IPS-NIHi7 (cell line): ENCODE measurements around the gene ECHDC3.
"Not testable (repeated sequence)": the region's sequence is repeated elsewhere in the genome, so short reads cannot be mapped to it uniquely, and the experiment has no call there.

Source experiments
- DNase-seq: peaks from one replicate; pipeline ENCODE4 v3.0.0; 2012; ENCODE audit warnings: mixed read lengths; ENCODE audit errors: extremely low spot score

The ECHDC3 gene

DNA sequence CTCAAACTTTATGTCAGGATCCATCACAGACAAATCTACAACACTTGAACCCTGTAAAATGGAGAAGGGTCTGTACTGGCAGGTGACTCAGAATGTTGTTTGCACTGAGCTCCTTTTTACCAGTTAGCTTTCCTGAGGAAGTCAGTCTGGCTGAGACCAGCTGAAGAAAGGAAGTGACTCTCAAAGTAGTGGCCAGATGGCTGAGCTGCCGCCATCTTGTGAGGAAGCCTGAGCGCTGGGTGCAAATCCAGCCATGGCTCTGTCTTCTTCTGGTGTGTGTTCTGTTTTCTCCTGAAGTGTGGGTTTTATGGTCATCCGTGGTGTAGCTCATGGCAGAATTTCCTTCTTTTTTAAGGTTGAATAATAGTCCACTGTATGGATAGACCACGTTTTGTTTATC is 25.5 kb upstream of the ECHDC3 start:
- no peak for DNase-seq

DNA sequence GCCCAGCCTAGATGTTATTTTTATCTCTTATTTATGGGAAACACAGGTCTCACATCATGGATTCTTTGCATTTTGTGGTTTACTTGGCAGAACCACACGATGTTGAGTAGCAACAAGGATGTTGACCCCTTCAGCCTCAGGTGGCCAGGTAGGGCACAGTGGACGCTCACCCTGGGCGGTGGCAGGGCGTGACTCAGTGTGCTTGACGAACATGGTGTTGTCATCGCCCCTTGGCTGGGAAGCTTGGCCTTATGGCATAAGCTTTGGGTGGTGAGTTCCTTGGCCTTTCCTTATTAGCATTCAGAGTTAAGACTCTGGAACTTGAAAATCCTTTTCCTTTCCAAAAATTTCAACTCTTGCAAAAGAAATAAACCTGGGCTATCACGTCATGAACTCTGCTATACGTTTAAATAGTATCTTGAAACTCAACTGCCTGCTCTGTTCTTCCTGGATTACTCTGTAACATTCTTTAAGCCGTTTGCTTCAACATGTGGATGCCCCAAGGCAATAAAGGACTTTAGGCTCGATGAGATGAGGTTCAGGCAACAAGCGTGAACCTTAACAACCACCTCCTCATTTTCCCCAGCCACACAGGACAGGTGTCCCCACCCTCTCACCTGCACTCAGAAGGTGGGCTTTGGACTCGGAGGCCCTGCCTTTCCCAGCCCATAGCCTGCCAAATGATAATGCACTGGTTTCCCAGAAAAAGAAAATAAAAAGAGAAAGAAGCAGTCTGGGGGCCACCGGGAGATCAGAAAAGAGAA is 22.5 kb upstream of the ECHDC3 start:
- no peak for DNase-seq

DNA sequence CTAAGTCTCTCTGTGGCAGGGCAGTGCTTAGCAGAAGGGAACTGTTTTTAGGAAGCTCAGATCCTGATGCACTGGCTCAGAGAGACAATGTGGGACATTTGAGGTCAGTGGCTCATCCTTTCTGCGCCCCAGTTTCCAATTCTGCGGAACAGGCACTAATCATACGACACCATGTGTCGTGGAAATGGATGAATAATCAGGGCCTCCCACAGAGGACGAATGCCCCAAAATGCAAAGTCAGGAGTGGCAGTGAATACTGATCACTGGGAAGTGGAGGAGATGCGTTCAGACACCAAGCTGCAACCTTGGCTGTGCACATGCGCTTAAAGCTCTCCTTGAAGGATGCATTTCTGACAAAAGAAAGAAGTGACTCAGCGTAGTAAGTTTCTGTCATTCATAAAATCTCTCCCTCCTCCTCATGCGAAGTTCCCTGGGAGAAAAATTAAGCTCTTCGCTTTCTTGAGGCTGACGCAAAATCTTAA is 21.9 kb upstream of the ECHDC3 start:
- DNase-seq = no peak

DNA sequence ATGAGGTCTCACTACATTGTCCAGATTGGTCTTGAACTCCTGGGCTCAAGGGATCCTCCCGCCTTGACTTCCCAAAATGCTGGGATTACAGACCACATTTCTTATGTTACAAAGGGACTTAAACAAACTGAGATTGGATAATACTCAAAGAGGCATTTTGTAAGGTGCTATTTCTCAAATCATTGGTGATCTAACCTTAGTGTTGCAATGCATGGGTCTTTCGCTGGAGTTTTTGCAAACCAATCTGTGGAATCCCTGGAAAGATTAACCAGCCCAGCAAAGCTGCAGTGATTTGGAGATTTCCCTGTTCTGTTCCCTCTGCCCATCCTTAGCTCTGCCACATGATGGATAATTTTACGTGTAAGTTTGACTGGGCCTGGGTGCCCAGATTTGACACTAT is 20.4 kb upstream of the ECHDC3 start:
- no peak for DNase-seq

DNA sequence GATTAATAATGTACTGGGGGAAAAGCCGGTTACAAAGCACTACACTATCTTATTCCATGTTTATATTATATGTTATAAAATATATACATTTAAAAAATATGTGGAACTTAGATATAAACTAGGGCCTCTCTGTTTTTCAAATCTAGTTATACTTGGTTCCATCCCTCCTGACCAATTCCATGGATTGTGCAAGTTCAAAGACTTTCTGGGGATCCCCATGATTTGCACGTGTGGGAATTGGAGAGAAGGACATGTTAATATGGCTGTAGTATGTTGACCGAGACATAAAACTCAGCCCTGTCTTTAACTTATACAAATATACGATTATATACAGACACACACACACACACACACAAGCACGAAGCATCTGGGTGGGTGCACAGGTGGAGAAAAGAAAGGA is 18.8 kb upstream of the ECHDC3 start:
- no peak for DNase-seq

DNA sequence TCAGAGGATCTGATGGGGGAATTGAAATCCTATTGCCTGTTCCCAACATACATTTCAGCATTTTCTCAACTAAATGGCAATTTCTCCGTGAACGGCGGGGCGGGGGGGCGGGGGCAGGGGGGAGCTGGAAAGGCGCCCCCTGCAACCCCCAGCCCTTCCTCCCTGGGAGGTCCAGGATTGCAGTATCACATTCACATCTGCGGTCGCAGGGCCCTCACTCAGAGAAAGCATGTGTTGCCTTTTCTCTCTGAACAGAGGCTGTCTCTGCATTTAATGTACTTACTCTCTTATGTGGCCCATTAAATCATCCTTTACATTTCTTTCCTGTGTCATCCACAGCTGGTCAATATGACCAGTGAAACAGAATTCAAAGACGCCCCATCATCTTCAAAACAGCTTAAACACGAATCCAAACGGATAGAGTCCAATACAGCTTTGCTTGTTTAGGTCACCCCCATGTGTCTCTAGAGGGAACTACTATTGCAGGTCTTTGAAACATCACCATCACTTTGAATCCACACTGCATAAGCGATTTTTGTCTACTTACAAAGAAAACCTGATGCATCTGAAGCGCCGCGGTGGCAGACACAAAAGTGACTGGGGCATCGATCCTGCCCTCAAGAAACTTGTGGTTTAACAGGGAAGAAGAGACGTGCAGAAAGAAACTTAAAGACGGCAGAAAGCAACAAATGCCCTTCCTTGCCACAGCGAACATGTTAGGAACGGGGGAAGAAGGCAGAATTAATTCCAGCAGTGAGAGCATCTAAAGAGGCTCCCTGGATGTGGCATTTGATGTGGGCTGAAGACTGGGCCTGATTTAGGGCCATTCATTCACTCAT is 17.0 kb upstream of the ECHDC3 start:
- DNase-seq = peak; percentile 66

DNA sequence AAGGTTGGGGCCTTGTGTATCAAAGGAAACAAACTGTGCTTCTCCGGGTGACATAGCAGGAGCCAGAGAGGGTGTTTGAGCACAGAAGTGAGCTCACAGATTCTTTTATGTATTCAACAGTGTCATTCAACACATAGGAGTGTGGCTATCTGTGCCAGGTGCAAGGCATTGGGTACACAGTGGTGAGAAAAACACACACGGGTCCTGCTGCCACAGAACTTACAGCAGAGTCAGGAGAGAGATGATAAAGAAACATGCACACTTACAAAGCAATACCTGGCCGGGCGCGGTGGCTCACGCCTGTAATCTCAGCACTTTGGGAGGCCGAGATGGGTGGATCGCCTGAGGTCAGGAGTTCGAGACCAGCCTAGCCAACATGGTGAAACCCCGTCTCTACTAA is 16.3 kb upstream of the ECHDC3 start:
- DNase-seq = no peak

DNA sequence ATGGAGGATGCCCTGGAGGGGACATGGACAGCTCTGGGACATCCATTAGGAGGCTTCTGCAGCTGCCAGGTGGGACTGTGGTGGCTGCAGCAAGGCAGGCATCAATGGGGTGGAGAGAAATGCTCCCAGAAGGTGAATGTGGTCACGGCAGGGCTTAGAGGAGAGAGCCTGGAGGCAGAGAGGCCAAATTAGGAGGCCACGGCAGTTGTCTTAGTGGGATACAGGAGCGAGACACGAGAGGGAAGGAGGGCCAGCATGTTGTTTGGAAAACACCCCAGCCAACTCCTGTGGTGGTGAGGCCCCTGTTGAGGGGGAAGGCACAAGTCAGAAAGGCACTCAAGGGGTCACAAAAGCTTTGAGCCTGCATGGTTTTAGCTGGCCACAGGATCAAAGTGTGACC is 14.6 kb upstream of the ECHDC3 start:
- DNase-seq = no peak

DNA sequence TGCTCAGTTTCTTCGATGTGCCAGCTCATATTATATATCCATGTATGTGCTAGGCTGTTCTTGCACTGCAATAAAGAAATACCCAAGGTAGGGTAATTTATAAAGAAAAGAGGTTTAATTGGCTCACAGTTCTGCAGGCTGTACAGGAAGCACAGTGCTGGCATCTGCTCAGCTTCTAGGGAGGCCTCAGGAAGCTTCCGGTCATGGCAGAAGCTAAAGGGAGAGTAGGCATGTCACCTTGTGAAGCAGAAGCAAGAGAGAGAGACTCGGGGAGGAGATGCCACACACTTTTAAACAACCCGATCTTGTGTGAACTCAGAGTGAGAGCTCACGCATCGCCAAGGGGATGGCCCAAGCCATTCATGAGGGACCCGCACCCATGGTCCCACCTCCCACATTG is 13.8 kb upstream of the ECHDC3 start:
- no peak for DNase-seq

DNA sequence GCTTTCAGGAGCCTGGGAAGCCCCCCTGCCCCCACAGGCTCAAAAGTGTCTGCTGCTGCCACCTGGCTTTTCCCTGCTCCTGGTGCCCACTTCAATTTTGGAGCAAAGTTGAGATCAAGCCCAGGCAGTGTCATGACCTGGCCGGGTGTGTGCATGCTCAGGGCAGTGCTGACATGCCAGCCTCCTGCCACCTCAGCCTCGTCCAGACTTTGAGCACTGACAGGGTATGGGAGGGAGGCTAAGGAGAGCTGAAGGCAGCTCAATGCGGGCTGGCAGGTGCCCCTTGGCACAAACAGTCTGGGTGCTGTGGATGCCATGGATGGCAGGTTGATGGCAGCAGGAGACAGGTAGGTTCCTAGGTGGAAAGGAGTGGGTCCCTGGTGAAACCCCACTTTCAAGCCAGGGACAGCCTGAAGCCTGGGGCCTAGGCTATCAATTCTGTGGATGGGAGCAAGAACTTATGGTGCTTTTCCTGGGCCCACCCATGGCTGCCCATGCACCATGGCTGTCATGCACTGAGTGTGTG is 12.3 kb upstream of the ECHDC3 start:
- no peak for DNase-seq

DNA sequence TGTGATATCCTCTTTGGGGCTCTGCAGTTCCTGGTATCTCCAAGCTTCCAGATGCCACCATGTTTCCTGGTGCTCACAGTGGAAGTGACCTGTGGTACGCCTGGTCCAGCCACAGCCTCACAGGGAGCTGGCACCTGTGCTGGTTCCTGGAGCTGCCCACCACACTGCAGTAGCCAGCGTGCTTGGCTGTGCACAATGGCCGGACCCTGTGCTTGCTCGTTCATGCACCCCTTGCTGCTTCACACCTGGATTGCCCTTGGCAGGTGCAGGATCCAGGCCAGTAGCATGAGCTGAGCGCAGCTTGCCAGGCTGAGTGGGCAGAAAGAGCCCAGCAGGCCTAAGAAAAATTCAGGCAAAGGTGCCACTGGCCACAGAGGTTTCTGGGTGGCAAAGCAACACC is 11.4 kb upstream of the ECHDC3 start:
- no peak for DNase-seq

DNA sequence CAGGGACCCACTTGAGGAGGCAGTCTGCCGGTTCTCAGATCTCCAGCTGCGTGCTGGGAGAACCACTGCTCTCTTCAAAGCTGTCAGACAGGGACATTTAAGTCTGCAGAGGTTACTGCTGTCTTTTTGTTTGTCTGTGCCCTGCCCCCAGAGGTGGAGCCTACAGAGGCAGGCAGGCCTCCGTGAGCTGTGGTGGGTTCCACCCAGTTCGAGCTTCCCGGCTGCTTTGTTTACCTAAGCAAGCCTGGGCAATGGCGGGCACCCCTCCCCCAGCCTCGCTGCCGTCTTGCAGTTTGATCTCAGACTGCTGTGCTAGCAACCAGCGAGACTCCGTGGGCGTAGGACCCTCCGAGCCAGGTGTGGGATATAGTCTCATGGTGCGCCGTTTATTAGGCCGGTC is 5.4 kb upstream of the ECHDC3 start:
- not testable (repeated sequence) for DNase-seq

DNA sequence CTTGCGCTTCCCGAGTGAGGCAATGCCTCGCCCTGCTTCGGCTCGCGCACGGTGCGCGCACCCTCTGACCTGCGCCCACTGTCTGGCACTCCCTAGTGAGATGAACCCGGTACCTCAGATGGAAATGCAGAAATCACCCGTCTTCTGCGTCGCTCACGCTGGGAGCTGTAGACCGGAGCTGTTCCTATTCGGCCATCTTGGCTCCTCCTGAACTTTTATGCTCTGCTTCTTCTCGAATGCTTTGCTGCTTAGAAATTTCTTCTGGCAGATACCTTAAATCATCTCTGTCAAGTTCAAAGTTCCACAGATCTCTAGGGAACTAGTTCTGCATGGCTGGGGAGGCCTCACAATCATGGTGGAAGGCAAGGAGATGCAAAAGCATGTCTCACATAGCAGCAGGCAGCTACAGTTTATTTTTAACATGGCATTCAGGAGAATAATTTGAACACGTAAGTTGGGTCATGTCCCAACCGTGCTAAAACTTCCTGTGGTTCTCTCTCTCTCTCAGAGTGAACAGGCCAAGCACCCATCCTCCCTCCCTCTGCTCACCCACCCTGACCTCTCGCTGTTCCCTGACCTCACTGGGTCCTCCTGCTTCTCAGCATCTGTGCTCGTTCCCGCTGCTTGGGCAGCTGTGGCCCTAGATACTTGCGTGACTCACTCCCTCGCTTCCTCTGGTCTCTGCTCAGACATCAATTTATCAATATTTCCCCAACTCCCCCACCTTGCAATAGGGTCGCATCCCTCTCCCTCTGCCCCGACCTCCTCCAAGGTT is 4.7 kb upstream of the ECHDC3 start:
- DNase-seq = not testable (repeated sequence)

DNA sequence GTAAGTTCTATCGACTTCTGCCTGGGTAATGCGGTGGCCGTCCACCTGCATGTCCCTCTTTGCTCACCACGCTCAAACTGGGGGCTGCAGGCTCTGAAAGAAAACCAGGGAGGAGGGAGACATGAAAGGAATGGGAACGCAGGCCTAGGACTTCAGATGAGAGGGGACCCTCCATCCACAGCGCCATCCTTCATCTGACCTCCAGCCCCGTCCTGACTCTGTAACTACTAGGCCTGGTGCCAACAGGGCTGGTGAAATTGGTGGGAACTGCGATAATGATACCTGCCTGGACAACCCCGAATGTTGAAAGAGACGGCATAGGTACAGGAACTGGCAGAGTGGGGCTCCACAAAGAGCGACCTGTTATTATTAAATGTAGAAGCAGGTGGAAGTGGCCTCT is 1.3 kb upstream of the ECHDC3 start:
- DNase-seq = no peak

DNA sequence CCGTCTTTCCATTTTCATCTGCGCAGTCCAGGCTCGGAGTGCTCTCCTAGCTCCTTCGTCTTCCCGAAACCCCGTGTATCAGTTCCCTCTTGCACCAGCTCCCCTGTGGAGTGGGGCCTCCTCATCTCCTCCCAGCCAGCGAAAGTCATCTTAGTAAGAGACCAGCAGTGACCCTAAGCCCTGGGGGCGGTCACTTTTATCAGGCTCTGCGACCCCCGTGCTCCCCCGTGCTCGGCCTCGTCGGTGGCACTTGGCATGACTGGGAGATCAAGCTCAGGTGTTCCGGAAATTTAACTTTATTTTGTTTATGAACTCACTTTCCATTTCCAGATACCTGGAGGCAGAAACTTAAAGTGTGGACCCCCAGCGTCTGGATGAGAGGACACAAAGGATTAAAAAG is 574 bp upstream of the ECHDC3 start:
- no peak for DNase-seq

DNA sequence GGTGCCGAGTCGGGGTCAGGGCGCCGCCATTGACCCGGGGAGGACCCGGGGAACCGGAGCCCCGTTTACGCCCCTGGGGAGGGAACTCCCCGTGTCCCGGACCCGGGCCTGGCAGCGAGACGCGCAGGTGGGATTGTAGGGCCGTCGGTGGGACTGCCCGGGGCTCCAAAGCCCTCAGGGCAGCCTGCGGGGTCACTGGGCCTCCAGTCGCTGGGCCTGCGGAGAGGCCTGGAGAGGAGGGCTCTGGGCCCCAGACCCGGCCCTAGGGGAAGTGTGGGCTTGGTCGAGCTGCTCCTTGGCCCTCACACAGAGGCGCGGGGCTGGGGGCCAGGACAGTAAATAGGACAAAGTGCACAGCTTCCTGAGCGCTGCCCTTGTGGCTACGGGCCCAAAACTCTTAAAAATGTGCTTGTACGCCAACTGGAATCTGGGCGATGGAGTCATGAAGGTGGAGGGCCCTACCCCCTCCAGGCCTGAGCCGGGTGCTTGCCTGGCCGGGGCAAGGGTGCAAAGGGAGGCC is 657 bp downstream of the ECHDC3 start:
- peak; percentile 47 for DNase-seq

DNA sequence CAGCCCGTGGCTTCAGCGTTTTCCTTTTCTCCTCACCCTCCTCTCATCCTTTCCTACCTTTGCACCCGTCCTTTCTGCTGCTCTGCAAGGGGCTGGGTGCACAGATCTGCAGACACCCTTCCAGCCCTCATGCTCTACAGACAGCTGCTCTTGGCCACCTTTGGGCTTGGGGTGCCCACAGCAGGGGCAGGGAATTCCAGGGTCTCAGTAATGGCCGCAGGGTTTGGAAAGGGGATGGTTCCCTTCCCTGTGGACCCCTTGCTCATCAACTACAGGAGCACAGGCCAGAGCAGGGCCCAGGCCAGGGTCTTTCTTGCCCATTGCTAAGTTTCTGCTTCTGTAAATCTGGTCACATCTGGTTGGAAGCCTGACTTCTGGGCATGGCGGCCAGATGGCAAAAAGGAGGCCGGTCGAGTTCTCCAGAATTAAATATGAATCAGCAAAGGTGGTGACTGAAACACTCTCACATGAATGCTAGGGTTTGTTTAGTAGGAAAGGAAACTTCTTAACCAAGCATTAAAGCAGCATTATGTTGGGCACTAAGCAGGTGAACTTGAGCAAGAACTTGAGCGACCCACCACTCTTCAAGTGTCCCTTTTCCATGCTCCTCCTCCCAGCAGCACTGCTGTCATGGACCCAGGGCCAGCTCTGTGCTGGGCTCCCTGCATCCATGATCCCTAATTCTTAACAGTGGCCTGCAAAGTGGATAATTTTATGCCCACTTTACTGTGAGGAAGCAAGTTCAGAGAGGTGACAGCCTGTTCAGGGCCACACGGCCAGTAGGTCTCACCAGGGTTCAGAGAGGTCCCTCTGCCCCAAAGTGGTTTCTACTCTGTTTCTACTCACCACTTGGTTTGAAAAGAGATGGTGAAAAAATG is 1.5 kb downstream of the ECHDC3 start:
- no peak for DNase-seq

DNA sequence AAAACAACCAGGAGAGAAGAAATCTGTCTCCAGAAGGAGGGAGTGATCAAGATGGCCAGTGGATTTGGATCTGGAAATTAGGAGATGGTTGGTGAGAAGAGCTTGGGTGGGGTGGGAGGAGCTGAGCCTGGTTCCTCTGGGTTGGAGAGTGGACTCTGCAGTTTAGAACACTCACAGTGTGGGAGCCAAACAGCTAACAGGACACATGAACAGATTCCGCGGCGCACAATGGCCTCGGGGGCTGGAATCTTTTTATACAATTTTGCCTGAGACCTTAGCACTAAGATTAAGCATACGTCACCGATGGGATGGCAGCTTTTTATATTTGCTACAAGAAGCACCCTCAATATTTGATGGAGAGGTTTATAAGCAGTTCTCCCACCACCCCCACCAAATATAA is 2.9 kb downstream of the ECHDC3 start:
- DNase-seq = no peak

DNA sequence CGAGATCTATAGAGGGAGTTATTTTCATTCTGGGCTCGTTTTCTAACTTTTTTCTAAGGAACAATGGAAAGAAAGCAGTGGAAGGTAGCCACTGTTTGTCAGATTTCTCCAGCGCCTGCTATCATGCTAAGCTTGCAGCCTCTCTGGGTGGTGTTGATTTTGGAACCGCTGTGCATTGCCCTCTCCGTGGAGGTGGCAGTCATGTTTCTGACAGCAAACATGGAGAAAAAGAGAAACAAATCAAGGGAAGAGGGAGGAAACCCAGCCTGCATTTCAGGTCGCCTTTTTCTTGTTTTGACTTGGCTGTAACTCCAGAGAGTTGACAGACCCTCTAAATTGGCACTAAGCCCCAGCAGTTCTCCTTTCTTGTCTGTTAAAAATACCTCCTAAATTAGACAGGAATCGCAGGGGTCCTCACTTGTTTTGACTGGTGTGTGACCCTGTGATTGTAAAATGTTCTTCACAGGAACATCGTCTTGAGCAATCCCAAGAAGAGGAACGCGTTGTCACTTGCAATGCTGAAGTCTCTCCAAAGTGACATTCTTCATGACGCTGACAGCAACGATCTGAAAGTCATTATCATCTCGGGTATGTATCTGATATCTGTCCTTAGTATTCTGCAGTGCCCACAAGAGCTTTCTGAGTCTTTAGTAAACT is 4.8 kb downstream of the ECHDC3 start:
- DNase-seq = no peak

DNA sequence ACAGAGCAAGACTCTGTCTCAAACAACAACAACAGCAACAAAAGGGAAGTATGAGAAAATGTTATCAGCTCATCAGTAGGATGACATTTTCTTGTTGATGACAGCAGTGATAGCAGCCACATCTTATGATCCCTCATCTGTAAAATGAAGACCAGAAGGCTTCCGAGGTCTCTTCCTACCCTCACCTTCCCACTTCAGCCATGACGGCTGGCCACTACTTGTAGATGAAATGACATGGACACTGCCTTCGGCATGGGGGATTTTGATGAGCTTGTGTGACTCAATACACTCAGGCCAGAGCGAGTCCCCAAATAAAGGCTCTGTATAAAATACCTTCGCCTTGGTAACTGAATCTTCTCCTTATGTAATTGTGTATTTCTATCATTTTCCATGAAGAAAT is 6.7 kb downstream of the ECHDC3 start:
- no peak for DNase-seq
